HG03439 (cell line): ENCODE data around the gene TOM1L2.
A peak's percentile ranks its signal among the peaks of the same experiment; 100 is the strongest.
"Not testable (repeated sequence)": the region's sequence is repeated elsewhere in the genome, so short reads cannot be mapped to it uniquely, and the experiment has no call there.

ENCODE experiments used
- ATAC-seq: cut with Tn5 transposase; IDR thresholded peaks from one replicate; pipeline ENCODE4 v1.9.1; 2021; ENCODE audit warnings: mild to moderate bottlenecking, moderate library complexity; ENCODE audit not compliant: unreplicated experiment

Gene TOM1L2

GRCh38 chr17:17971431-17972125, 622 bp downstream of the TOM1L2 start:
- ATAC-seq, result peak; percentile 1

GRCh38 chr17:17970699-17971430, 1.3 kb downstream of the TOM1L2 start:
- no peak for ATAC-seq

- no peak for ATAC-seq
These were observed 5.8 kb downstream of the TOM1L2 start for GRCh38 chr17:17966399-17966798.

GRCh38 chr17:17965152-17965721, 7.0 kb downstream of the TOM1L2 start:
- no peak for ATAC-seq

GRCh38 chr17:17964710-17965109, 7.5 kb downstream of the TOM1L2 start:
- no peak for ATAC-seq

- no peak for ATAC-seq
These were observed 8.3 kb downstream of the TOM1L2 start for GRCh38 chr17:17963694-17964436.

DNA sequence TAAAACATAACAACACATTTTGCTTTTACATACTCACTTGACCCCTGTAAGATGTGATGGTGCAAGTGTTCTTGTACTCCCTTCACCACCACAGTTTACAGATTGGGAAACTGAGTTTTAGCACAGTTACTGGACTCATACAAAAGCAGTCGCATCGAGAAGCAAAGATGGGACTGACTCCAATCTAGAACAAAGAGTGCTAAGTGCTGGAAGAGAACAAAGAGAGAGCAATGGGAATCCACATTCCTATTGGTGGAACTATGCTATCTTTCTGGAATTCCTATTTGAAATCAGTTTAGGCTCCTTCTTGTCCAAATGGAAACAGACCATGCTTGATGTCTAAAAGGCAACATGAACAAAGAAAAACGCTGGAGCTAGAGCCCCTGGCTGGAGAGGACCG, 9.1 kb downstream of the TOM1L2 start:
- no peak for ATAC-seq

- no peak for ATAC-seq
These were observed 11.6 kb downstream of the TOM1L2 start for GRCh38 chr17:17960500-17961030.

DNA sequence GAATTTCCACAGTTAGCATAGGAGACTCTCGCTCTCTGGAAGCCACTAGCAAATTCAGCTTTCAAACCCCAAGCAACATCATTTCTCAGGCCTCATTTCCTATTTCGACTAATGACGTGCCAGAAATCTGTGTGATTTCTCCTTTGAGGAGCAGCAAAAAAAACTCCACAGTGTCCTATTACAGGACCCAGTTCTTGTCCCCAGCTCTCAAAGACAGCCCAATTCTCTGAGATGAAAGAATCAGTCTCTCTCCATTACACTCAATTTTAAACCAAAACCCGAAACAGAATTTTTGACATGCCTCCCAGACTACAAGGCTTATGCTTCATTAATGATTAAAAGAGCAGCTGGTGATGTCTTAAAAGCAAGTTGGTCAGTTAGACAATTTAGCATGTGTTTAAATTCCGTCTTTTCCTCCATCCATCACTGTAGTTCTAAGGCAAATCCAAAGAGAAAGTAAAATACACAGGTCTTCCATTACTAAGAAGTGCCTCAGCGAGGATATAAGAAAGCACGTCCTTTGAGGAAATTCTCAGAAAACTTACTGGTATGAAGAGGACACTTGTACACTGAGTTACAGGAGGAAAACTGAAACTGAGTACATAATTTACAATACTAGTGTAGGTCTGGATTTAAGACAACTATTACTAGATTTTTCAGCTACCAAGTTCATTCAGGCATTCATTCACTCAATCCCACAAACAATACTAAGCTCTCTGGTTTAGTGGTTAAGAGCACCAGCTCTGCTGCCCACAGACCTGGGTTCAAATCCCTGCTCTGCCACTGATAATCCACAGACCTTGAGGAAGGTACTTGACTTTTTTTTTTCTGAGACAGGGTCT, 12.5 kb downstream of the TOM1L2 start:
- peak; percentile 45 for ATAC-seq

GRCh38 chr17:17958982-17959381, 13.2 kb downstream of the TOM1L2 start:
- ATAC-seq, result no peak

DNA sequence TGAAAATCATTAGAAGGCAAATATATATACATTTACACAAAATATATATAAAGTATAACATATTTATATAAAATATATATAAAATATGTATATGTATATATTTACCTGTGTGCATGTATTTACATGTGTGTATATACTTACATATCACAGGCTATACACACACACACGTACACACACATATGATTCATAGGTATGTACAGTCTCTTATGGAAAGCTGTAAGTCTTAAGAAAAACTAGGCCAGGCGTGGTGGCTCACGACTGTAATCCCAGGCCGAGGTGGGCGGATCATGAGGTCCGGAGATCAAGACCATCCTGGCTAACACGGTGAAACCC, 14.7 kb downstream of the TOM1L2 start:
- ATAC-seq, result no peak

DNA sequence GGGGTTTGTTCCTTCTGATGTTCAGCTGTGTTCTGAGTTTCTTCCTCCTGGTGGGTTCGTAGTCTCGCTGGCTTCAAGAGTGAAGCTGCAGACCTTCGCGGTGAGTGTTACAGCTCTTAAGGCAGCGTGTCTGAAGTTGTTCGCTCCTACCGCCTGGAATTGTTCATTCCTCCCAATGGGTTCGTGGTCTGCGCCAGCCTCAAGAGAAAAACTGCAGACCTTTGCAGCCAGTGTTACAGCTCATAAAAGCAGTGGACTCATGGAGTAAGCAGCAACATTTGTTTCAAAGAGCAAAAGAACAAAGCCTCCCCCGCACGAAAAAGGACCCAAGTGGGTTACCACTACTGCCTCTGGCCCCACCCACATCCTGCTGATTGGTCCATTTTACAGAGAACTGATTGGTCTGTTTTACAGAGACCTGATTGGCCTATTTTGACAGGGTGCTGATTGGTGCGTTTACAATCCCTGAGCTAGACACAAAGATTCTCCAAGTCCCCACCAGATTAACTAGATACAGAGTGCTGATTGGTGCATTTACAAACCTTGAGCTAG, 16.3 kb downstream of the TOM1L2 start:
- not testable (repeated sequence) for ATAC-seq

- no peak for ATAC-seq
These were observed 18.1 kb downstream of the TOM1L2 start for GRCh38 chr17:17954079-17954478.

DNA sequence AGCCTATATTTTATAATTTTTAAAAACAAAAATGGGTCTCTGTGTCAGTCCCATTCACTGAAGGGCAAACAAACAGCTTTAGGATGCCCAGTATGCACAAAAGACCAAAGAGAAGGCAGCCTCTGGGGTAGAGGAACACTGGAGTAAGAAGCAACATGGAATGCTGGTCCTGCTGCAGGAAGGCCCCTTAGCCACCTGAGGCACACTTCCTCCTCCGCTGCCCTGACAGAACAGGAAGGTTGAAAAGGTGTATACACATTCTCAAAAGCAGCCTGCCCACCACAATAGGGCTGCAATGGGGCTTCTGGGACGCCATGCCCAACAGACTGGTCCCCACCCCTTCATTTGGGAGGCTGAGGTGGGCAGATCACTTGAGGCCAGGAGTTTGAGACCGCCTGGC, 19.5 kb downstream of the TOM1L2 start:
- ATAC-seq, result no peak

DNA sequence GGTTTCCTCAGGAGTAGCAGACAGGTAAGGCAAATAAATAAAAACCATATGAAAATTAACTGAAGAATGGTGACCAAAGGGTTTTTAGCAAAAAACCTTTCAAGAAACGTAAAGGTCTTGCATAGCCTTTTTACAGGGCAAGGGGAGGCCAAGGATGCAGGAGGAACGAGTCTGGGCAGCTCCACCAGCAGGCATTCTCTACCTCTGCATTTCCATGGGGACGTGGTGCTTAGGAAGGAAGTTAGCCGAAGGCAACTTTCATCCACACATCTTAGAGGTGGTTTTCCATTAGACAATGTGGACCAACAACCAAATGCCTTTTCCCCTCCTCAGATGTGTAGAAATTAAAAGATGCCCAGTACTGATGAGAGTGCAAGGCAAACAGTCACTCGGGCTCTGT, 20.7 kb downstream of the TOM1L2 start:
- ATAC-seq, result no peak

GRCh38 chr17:17950806-17951205, 21.4 kb downstream of the TOM1L2 start:
- no peak for ATAC-seq

GRCh38 chr17:17950347-17950746, 21.9 kb downstream of the TOM1L2 start:
- ATAC-seq, result no peak

- ATAC-seq, result no peak
These were observed 24.2 kb downstream of the TOM1L2 start for GRCh38 chr17:17947966-17948365.

GRCh38 chr17:17947309-17947708, 24.9 kb downstream of the TOM1L2 start:
- no peak for ATAC-seq

GRCh38 chr17:17946093-17946492, 26.1 kb downstream of the TOM1L2 start:
- ATAC-seq, result no peak
